Stimulated activated CD4-positive, alpha-beta T cell treated with anti-CD3 and anti-CD28 coated beads, Interleukin-12 subunit alpha, Interleukin-12 subunit beta, amount 100 ng/mL, for 24 hours (primary cell): ENCODE results near the gene CCNF.

ENCODE experiments used
- DNase-seq, 2 experiments: peaks; one replicate each; pipeline ENCODE4 v3.0.0-alpha.2; 2020; ENCODE audit warnings: low read depth in 2 of 2

Gene CCNF

GRCh38 chr16:2456551-2457153 lies 27.4 kb downstream of the CCNF start:
- DNase-seq, result no peak

- DNase-seq, result no peak
Measured at GRCh38 chr16:2457267-2457666, 28.0 kb downstream of the CCNF start.

- DNase-seq, result no peak
Measured at GRCh38 chr16:2457946-2458345, 28.7 kb downstream of the CCNF start.

- no peak for DNase-seq
Measured at GRCh38 chr16:2458887-2459646, 29.8 kb downstream of the CCNF start.

- DNase-seq, result peak; percentile 90 to 98
Measured at GRCh38 chr16:2459647-2460390, 30.6 kb downstream of the CCNF start, which contains the start of gene TEDC2. Gene TEDC2, plus strand, starts transcription at chr16:2460109. Its CDS starts 36 bp downstream, at chr16:2460145.

- no peak for DNase-seq
Measured at GRCh38 chr16:2460391-2460713, 31.1 kb downstream of the CCNF start.

GRCh38 chr16:2460916-2461315 lies 31.7 kb downstream of the CCNF start:
- DNase-seq, result no peak

GRCh38 chr16:2462031-2462866 lies 33.0 kb downstream of the CCNF start:
- DNase-seq, result no peak

GRCh38 chr16:2464333-2464732 lies 35.1 kb downstream of the CCNF start:
- DNase-seq, result no peak

- no peak for DNase-seq
Measured at GRCh38 chr16:2465653-2466415, 36.6 kb downstream of the CCNF start.

GRCh38 chr16:2466667-2467527 lies 37.6 kb downstream of the CCNF start:
- no peak for DNase-seq

GRCh38 chr16:2467528-2468232 lies 38.4 kb downstream of the CCNF start:
- DNase-seq, result peak in 1 of 2 experiments; percentile 26

- DNase-seq, result no peak
Measured at GRCh38 chr16:2468233-2468724, 39.0 kb downstream of the CCNF start.

- no peak for DNase-seq
Measured at GRCh38 chr16:2468725-2469398, 39.6 kb downstream of the CCNF start.

GRCh38 chr16:2469399-2470233 lies 40.4 kb downstream of the CCNF start:
- no peak for DNase-seq

GRCh38 chr16:2470234-2470601 lies 41.0 kb downstream of the CCNF start:
- DNase-seq, result no peak

GRCh38 chr16:2470603-2471015 lies 41.4 kb downstream of the CCNF start:
- DNase-seq, result no peak
